Neural crest cell (in vitro differentiated cells): ENCODE data around the gene MUC13. TPM values are rescaled to one million over a fixed set of nuclear protein-coding genes. Genes with fewer than 3 reads are reported as not detected.

Experiments used
- DNase-seq: peaks from one replicate; pipeline ENCODE4 v3.0.0; 2021; ENCODE audit warnings: low read depth, mixed read lengths, low spot score
- H3K27ac Mint-ChIP-seq: one replicate; pipeline ENCODE4 v1.8.0; 2021; ENCODE audit warnings: mild to moderate bottlenecking, mixed read lengths; ENCODE audit not compliant: unreplicated experiment
- H3K27me3 Mint-ChIP-seq: 2 replicates; pipeline ENCODE4 v1.8.0; 2021; ENCODE audit warnings: low read depth, mild to moderate bottlenecking, mixed read lengths
- H3K36me3 Mint-ChIP-seq: 2 replicates; pipeline ENCODE4 v1.8.0; 2021; ENCODE audit warnings: low read depth, mild to moderate bottlenecking, mixed read lengths
- H3K4me1 Mint-ChIP-seq: 2 replicates; pipeline ENCODE4 v1.8.0; 2021; ENCODE audit warnings: mixed read lengths
- H3K4me3 Mint-ChIP-seq: one replicate; pipeline ENCODE4 v1.8.0; 2021; ENCODE audit warnings: mild to moderate bottlenecking, mixed read lengths
- H3K9me3 Mint-ChIP-seq: 2 replicates; pipeline ENCODE4 v1.8.0; 2021; ENCODE audit warnings: mixed read lengths
- CTCF ChIP-seq: fragments of 200-600 bp; sonication (generic); conservative IDR thresholded peaks from 2 replicates; pipeline ENCODE4 v1.5.0; 2021; ENCODE audit warnings: antibody characterized with exemption, mild to moderate bottlenecking
- total RNA-seq: library from RNA; stranded (reverse); gene quantifications from 2 replicates; pipeline ENCODE4 v1.2.1, GENCODE V29; 2021

Gene MUC13
- total RNA-seq, 1 donor from 2014 or later = not detected

DNA sequence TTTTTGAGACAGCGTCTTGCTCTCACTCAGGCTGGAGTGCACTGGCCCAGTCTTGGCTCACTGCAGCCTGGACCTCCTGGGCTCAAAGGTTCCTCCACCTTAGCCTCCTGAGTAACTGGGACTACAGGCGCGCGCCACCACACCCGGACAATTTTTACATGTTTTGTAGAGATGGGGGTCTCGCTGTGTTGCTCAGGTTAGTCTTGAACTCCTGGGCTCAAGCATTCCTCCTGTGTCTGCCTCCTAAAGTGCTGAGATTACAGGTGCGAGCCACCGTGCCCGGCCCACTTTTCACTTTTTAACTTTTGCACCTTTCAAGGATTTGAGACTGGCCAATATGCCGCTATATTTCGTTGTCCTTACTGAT is 46.6 kb downstream of the MUC13 start:
- Mint-ChIP-seq H3K27me3 (peaks cover 14% of the 10 kb centered on the region), H3K27ac (no peak overlapping the region), H3K36me3 (no peaks in the 10 kb centered on the region), H3K9me3 (no peaks in the 10 kb centered on the region), H3K4me1 (peaks cover 40% of the 10 kb centered on the region), H3K4me3 (peak overlapping the region; percentile 86)
- no peak for TF ChIP-seq CTCF
- DNase-seq = no peak

DNA sequence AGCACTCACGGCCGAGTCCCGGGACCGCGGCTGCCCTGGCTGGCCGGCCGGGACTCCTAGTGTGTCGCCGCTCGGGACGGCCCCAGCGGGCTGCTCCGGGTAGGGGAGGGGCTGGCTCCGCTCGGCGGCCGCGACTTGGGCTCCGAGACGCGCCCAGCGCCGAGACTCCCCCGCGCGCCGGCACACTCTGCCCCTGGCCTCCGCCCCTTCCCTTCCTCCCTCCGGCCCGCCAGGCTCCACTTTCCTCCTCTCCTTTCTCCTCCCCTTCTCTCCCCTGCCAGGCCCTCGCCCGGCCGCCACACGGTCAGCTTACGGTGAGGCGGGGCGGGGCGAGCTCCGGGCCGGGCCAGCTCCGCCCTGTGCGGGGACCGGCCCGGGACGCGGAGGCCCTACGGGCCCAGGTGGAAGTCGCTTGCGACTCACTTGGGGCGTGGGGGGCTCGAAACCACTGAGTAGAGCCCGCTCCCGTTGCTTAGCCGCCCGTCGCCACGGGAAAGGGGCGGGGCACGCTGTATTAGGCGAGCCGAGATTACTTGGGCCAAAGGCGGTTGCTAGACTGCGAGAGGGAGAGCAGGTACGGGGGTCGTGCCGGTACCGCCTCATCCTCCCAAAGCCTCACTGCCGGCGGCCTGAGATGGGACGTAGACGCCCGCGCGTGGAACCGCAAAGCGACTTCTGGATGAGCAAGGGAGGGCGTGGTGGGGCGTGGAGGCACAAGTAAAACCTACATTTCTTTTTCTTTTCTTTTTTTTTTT is 47.2 kb downstream of the MUC13 start, which contains the start of gene ITGB5:
ITGB5 (minus strand) TSS at position 189 of the 755 bp plus-strand sequence. CDS start 365 bp downstream, outside the sequence.
- peaks cover 46% of the 10 kb centered on the region for H3K4me1 Mint-ChIP-seq

DNA sequence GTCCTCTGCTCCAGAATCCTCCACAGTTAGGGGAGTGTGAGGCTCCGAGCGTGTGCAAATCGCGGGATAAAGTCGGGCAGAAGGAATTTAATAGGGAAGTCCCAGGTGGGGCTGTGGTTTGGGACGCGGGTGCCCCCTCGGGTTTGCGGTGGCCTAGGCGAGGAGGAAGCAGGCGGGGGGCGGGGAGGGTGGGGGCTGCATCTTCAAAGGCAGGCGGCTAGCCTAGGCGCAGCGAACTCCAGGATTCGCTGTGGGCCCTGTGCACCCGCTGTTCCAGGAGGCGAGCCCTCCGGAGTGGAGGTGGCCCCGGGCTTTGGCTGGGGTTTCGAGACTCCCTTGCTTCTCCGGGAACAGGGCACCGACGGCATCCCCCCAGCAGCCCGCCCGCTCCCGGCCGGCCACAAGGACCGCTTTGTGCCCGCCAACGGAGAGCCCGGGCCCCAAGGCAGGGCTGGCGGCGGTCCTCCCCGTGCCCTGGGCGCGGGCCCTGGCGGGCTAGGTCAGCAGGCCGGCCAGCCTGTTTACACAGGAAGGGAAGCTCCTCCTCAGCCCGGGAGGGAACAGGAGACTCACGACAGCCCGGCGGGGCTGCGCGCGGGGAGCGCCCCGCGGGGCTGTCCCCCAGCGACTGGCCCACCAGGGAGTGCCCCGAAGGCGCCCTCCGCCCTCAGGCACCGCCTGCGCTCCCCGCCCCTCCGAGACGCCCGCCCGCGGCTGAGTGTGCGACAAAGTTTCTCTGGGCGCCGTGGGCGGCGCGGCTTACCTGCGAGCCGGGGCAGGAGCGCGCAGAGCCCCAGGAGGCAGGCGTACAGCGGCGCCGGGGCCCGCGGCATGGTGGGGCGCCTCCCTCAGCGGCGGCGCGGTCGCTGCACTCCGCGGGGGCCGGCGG is 48.1 kb downstream of the MUC13 start:
- Mint-ChIP-seq H3K4me1 (peaks cover 52% of the 10 kb centered on the region), H3K27ac (peak overlapping the region; percentile 85), H3K36me3 (no peaks in the 10 kb centered on the region), H3K9me3 (no peaks in the 10 kb centered on the region), H3K27me3 (peaks cover 14% of the 10 kb centered on the region), H3K4me3 (peak overlapping the region; percentile 95)
- peak; percentile 49 for DNase-seq
- TF ChIP-seq CTCF = peak; percentile 18

More for the DNA sequence above, 47.2 kb downstream of the MUC13 start, which contains the start of gene ITGB5:
- Mint-ChIP-seq H3K27ac (no peak within 1 kb of the TSS), H3K4me3 (peak within 1 kb of the TSS; percentile 95), H3K9me3 (no peaks in the 10 kb centered on the region), H3K27me3 (peaks cover 14% of the 10 kb centered on the region), H3K36me3 (no peaks in the 10 kb centered on the region)
- no peak for TF ChIP-seq CTCF
- DNase-seq = peak; percentile 69

DNA sequence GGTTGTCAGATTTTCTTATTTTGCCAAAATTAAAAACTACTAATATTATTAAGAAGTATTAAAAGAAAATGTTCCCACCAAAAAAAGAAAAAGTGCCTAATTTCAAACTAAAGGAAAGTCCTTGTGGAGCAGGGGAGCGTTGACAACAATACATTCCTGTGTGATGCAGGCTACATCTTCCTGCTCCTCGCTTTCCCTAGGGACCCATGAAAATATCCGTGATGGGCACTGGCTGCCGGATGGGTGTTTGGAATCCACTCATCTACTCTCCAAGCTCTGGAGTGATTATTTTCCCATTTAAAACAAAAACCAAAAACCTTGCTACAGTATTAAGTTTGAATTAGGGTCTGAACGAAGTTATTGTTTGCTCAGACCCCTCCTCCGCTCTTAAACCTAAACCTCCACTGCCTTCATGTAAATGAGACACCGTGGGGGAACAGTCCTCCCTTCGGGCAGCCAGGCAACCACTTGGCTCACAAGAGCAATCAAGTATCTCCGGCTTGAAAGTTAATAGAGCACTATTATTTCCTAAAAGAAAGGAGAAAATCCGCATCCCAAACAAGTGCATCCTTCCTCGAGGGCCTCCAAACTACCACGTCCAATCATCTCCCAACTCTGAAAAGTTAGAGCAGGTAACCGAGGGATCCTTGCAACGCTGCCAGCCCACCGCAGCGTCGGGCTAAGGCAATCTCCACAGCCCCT is 48.9 kb downstream of the MUC13 start:
- TF ChIP-seq CTCF = no peak
- Mint-ChIP-seq H3K4me1 (peaks cover 52% of the 10 kb centered on the region), H3K27ac (peak overlapping the region; percentile 85), H3K36me3 (no peaks in the 10 kb centered on the region), H3K27me3 (peaks cover 14% of the 10 kb centered on the region), H3K4me3 (peak overlapping the region; percentile 95), H3K9me3 (no peaks in the 10 kb centered on the region)
- no peak for DNase-seq

DNA sequence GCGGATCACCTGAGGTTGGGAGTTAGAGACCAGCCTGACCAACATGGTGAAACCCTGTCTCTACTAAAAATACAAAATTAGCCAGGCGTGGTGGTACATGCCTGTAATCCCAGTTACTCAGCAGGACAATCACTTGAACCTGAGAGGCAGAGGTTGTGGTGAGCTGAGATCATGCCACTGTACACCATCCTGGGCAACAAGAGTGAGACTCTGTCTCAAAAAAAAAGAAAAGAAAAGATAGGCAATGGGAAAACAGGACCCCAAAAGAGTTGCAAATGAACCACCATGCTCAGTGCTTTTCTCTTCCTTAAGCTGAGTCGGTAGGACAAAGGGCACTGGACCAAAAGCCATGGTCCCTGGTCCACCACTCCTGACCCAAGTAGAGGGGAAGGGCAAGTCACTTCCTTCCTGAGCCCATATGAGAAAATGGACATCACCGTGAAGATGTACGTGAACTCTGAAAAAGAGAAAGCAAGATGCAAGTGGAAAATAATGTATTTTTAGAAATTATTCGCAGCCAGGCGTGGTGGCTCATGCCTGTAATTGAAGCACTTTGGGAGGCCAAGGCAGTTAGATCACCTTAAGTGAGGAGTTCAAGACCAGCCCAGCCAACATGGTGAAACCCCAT is 50.0 kb downstream of the MUC13 start:
- Mint-ChIP-seq H3K9me3 (no peaks in the 10 kb centered on the region), H3K27me3 (peaks cover 12% of the 10 kb centered on the region), H3K4me3 (peak overlapping the region; percentile 95), H3K36me3 (no peaks in the 10 kb centered on the region), H3K4me1 (peaks cover 60% of the 10 kb centered on the region), H3K27ac (no peak overlapping the region)
- no peak for TF ChIP-seq CTCF
- no peak for DNase-seq
